Ishikawa (cell line): ENCODE results near the gene ANKRD27.

Source experiments
- EGR1 ChIP-seq: IDR thresholded peaks from 2 replicates; pipeline ENCODE4 v1.6.1; 2012
- EP300 ChIP-seq: IDR thresholded peaks from 2 replicates; pipeline ENCODE4 v1.6.1; 2012; ENCODE audit warnings: borderline replicate concordance
- TAF1 ChIP-seq: IDR thresholded peaks from 2 replicates; pipeline ENCODE4 v1.6.1; 2012; ENCODE audit warnings: low read depth, mild to moderate bottlenecking
- TCF12 ChIP-seq: IDR thresholded peaks from 2 replicates; pipeline ENCODE4 v1.6.1; 2012; ENCODE audit warnings: low read depth
- TEAD4 ChIP-seq: IDR thresholded peaks from 2 replicates; pipeline ENCODE4 v1.6.1; 2012
- YY1 ChIP-seq: IDR thresholded peaks from 2 replicates; pipeline ENCODE4 v1.6.1; 2012; ENCODE audit warnings: low read depth
- ZBTB7A ChIP-seq: IDR thresholded peaks from 2 replicates; pipeline ENCODE4 v1.6.1; 2012; ENCODE audit warnings: low read depth
- TF ChIP-seq, protein P1 (sequence below): IDR thresholded peaks from 2 replicates; pipeline ENCODE4 v1.6.1; 2012
- TF ChIP-seq, protein P2 (sequence below): IDR thresholded peaks from 2 replicates; pipeline ENCODE4 v1.6.1; 2012

DNA sequence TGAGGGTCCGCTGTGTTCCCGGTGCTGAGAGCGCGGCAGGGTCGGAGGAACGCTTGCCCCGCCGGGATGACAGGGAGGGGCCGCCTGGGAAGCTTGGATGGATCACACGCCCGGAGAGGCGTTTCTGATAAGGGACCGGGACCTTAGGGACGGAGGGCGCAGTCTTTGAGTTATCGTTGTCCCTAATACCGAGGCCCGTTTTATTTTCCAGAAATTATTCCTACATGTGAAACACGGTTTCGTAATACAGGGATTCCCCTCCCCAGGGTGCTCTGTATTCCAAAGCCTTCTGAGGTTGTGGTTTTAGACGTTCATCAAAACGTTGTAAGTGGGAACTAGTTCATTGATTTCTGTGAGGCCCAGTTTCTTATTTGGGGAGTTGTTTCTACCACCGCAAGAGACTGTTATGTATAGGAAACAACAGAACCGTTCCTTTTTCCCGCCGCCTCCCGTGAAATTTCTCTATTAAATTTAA is 93.2 kb downstream of the ANKRD27 start:
- no peak for TF ChIP-seq TAF1
- no peak for TF ChIP-seq EP300
- no peak for TF ChIP-seq EGR1
- TF ChIP-seq YY1, result no peak
- TF ChIP-seq, protein P1, sequence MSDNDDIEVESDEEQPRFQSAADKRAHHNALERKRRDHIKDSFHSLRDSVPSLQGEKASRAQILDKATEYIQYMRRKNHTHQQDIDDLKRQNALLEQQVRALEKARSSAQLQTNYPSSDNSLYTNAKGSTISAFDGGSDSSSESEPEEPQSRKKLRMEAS, result no peak; the same call in 1 of the 2 replicates
- TF ChIP-seq, protein P2, sequence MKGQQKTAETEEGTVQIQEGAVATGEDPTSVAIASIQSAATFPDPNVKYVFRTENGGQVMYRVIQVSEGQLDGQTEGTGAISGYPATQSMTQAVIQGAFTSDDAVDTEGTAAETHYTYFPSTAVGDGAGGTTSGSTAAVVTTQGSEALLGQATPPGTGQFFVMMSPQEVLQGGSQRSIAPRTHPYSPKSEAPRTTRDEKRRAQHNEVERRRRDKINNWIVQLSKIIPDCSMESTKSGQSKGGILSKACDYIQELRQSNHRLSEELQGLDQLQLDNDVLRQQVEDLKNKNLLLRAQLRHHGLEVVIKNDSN, result no peak
- TF ChIP-seq ZBTB7A, result no peak
- no peak for TF ChIP-seq TEAD4
- TF ChIP-seq TCF12, result no peak
